Measurements from ENCODE around the gene CBX1. TPM values are rescaled to one million over a fixed set of nuclear protein-coding genes. Genes with fewer than 3 reads are reported as not detected.
A peak's percentile ranks its signal among the peaks of the same experiment; 100 is the strongest.

CBX1 gene

DNA sequence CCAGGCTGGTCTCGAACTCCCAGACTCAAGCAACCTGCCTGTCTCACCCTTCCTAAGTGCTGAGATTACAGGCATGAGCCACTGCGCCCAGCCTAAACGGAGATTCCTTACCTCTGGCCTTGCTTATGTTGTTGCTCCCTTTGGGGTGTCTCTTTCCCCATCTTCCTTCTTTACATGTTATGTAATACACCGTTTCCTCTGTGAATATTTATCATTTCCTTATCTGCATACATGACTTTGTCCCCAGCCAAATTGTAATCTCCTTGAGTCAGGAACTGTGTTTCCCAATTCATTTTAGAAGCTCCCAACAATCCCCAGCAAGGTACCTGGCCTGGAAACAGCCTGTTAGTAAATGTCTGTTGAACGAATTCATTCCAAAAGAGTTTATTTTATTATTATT, 79.3 kb downstream of the CBX1 start:
- Histone ChIP-seq H3K18ac (ENCODE audit: low read length) (no peak overlapping the region), H3K4me1 (ENCODE audit: control insufficient read depth, low read depth, low read length) (peaks cover 2% of the 10 kb centered on the region), H3K36me3 (ENCODE audit: control insufficient read depth, insufficient read depth, low read length) (no peaks in the 10 kb centered on the region), H3K56ac (ENCODE audit: low read length) (no peak overlapping the region), H3K23ac (ENCODE audit: low read length) (no peak overlapping the region), H3K4ac (ENCODE audit: low read depth, low read length) (no peak overlapping the region), H3K79me1 (ENCODE audit: low read length) (no peaks in the 10 kb centered on the region), H3K4me3 (ENCODE audit: low read length) (no peak overlapping the region), H3K79me2 (ENCODE audit: control insufficient read depth, insufficient read depth, low read length) (no peaks in the 10 kb centered on the region), H3K27me3 (ENCODE audit: insufficient read depth, low read length, poor library complexity) (no peaks in the 10 kb centered on the region), H2BK5ac (ENCODE audit: low read length) (no peak overlapping the region), H3K9ac (ENCODE audit: low read length) (no peak overlapping the region), H2AK5ac (ENCODE audit: low read length) (no peak overlapping the region), H4K5ac (ENCODE audit: low read length) (no peak overlapping the region), H3K27ac (ENCODE audit: low read depth, low read length) (no peak overlapping the region), H3K4me2 (ENCODE audit: low read length) (no peak overlapping the region), H2BK120ac (ENCODE audit: low read depth, low read length) (no peak overlapping the region), H4K8ac (ENCODE audit: low read depth, low read length) (no peak overlapping the region), H2BK15ac (replicated peaks; ENCODE audit: low read depth) (no peak overlapping the region)
- WGBS (ENCODE audit: extremely low coverage, insufficient coverage, low lambda C conversion rate) = no CpG with 5 or more reads among the region's 5 CpGs
- no peak for DNase-seq

Small RNAs within 50 kb of the gene (small RNA-seq; reads per million reads assigned to genes)
- gene AC004477.2 (ENCODE audit: insufficient read depth) (not detected), gene MIR152 (ENCODE audit: insufficient read depth) (25.1 reads per million, percentile 92 among the genes with 10 or more reads in this experiment), gene RNU6-1201P (ENCODE audit: insufficient read depth) (not detected)

Measured in mesendoderm (in vitro differentiated cells).